OCI-LY7 (cell line): ENCODE data around the gene HPSE2. TPM values are rescaled to one million over a fixed set of nuclear protein-coding genes. Genes with fewer than 3 reads are reported as not detected.

ENCODE experiments used
- BruUV-seq: library from RNA; stranded (reverse); fragments of 400-500 nt; replicated peaks from 2 replicates; lab custom pipeline; 2021; lab: Mats Ljungman, UMichigan
- CTCF ChIA-PET: fragments of 300-600 bp; sonication (Branson Sonifier 250); formaldehyde crosslinking; loops from one replicate; lab custom pipeline; 2022; ENCODE audit warnings: antibody characterized with exemption; ENCODE audit not compliant: unreplicated experiment; lab: Charles Lee
- POLR2A ChIA-PET: fragments of 300-600 bp; sonication (Branson Sonifier 250); formaldehyde crosslinking; loops from one replicate; lab custom pipeline; 2022; ENCODE audit warnings: antibody characterized with exemption; lab: Charles Lee
- DNase-seq: peaks from one replicate; pipeline ENCODE4 v3.0.0-alpha.2; 2015; ENCODE audit warnings: low spot score
- H2AFZ ChIP-seq: fragments of 200-600 bp; sonication (generic), shearing (Covaris generic); 2 replicates; pipeline ENCODE4 v1.6.1; 2014; ENCODE audit warnings: mild to moderate bottlenecking, antibody characterized with exemption, low read length, moderate library complexity
- H3K27ac ChIP-seq: fragments of 200-600 bp; sonication (generic); 2 replicates; pipeline ENCODE4 v1.5.1; 2014; ENCODE audit warnings: mixed run types, low read depth, mild to moderate bottlenecking, moderate library complexity, low read length, inconsistent platforms; ENCODE audit not compliant: poor library complexity, severe bottlenecking
- H3K36me3 ChIP-seq: fragments of 200-600 bp; sonication (generic); 2 replicates; pipeline ENCODE4 v1.6.1; 2014; ENCODE audit warnings: mild to moderate bottlenecking, antibody characterized with exemption, low read length, moderate library complexity, mixed read lengths; ENCODE audit not compliant: insufficient read depth
- H3K4me1 ChIP-seq: fragments of 200-600 bp; sonication (generic); 2 replicates; pipeline ENCODE4 v1.5.1; 2014; ENCODE audit warnings: mild to moderate bottlenecking, low read length; ENCODE audit not compliant: insufficient read depth, poor library complexity, severe bottlenecking
- H3K4me2 ChIP-seq: fragments of 200-600 bp; sonication (generic); 2 replicates; pipeline ENCODE4 v1.6.1; 2014; ENCODE audit warnings: mild to moderate bottlenecking, low read length
- H3K4me3 ChIP-seq: fragments of 200-600 bp; sonication (generic); 2 replicates; pipeline ENCODE4 v1.5.1; 2014; ENCODE audit warnings: mild to moderate bottlenecking, low read depth, low read length; ENCODE audit not compliant: poor library complexity, severe bottlenecking
- H3K79me2 ChIP-seq: fragments of 200-600 bp; sonication (generic); 2 replicates; pipeline ENCODE4 v1.6.1; 2016; ENCODE audit warnings: low read depth, mild to moderate bottlenecking, low read length, moderate library complexity, mixed read lengths; ENCODE audit not compliant: insufficient read depth
- H3K9me2 ChIP-seq: fragments of 200-600 bp; sonication (generic); 2 replicates; pipeline ENCODE4 v1.6.1; 2016; ENCODE audit warnings: mild to moderate bottlenecking, low read length, mixed read lengths; ENCODE audit not compliant: insufficient read depth
- H3K9me3 ChIP-seq: fragments of 200-600 bp; sonication (generic); 2 replicates; pipeline ENCODE4 v1.6.1; 2014; ENCODE audit warnings: mild to moderate bottlenecking, mixed run types, low read length, mixed read lengths
- H4K20me1 ChIP-seq: fragments of 200-600 bp; sonication (generic); 2 replicates; pipeline ENCODE4 v1.6.1; 2014; ENCODE audit warnings: mild to moderate bottlenecking, antibody characterized with exemption, low read length, moderate library complexity, mixed read lengths; ENCODE audit not compliant: insufficient read depth
- EZH2phosphoT487 ChIP-seq: fragments of 200-600 bp; sonication (generic); IDR thresholded peaks from 2 replicates; pipeline ENCODE4 v1.6.1; 2018; ENCODE audit warnings: low read depth, borderline replicate concordance, mild to moderate bottlenecking, mixed run types, antibody characterized with exemption, low read length, moderate library complexity, mixed read lengths
- intact Hi-C: fragments of 100-400 bp; cut with micrococcal nuclease; formaldehyde crosslinking; loops from one replicate; pipeline ENCODE4 v1.10.0; 2022; ENCODE audit not compliant: unreplicated experiment
- total RNA-seq, 2 experiments: library from RNA; depleted of rRNA in 1 of 2; stranded (reverse); fragments of >200 nt in 1 of 2; shearing (Covaris generic) in 1 of 2; gene quantifications; 2 replicates each; pipeline ENCODE4 v1.2.3, GENCODE V29; 2014 to 2022
- TF ChIP-seq, protein P1 (sequence below): fragments of 200-600 bp; sonication (generic); conservative IDR thresholded peaks from 2 replicates; pipeline ENCODE4 v1.5.1; 2014; ENCODE audit warnings: mild to moderate bottlenecking, antibody characterized with exemption, low read length, moderate library complexity, mixed read lengths

The HPSE2 gene
- total RNA-seq, 2 experiments from 2014 or later = not detected

DNA sequence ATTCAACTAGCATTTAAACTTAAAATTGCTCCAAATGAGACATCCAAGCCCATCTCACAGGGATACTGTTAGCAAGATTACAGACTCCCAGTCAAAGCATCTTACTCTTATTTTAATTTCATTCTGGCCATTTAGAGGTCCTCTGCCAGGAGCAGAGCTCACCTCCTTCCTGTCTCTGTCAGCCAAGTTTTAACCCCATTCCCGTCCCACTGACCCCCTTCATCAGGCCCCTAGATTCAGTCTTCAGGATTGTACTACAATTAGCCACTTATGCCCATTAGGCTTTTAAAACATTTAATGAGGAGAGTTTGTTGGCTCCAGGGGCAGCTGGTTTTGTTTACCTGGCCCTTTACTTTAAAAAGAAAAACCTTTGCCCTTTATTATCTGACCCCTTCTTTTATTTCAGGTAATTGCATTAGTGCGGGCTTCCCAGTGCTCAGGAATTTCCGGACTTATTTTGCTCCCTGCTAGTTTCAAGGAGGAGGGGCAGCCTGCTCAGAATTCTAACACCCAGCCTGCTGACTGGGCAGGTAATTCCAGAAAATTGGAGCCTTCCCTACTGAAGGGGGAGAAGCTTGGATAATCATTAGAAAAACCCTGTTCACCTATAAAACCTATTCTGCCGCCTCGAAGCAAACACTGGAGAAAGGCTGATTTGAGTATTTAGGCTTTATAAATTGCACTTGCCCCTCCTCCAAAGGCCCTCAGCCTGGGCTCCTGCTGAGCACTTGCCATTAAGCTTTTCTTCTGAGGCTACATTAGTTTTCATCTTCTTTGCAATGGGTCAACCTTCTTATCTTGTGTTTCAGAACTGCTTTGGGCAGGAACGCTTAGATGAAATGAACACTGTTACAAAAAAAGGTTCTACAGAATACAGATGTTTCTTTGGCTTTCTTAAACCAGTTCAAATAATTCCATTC lies 588.4 kb downstream of the HPSE2 start:
- H3K27ac ChIP-seq = no peak overlapping the region
- H3K9me3 ChIP-seq = no peaks in the 10 kb centered on the region
- no peak overlapping the region for H3K4me3 ChIP-seq
- intact Hi-C loops = no loop called here
- H2AFZ ChIP-seq = no peak overlapping the region
- POLR2A ChIA-PET = no interaction called here
- TF ChIP-seq, protein P1, sequence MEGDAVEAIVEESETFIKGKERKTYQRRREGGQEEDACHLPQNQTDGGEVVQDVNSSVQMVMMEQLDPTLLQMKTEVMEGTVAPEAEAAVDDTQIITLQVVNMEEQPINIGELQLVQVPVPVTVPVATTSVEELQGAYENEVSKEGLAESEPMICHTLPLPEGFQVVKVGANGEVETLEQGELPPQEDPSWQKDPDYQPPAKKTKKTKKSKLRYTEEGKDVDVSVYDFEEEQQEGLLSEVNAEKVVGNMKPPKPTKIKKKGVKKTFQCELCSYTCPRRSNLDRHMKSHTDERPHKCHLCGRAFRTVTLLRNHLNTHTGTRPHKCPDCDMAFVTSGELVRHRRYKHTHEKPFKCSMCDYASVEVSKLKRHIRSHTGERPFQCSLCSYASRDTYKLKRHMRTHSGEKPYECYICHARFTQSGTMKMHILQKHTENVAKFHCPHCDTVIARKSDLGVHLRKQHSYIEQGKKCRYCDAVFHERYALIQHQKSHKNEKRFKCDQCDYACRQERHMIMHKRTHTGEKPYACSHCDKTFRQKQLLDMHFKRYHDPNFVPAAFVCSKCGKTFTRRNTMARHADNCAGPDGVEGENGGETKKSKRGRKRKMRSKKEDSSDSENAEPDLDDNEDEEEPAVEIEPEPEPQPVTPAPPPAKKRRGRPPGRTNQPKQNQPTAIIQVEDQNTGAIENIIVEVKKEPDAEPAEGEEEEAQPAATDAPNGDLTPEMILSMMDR = no peak
- no peak for TF ChIP-seq EZH2phosphoT487
- DNase-seq = no peak
- no peaks in the 10 kb centered on the region for H3K79me2 ChIP-seq
- no TSS peak for BruUV-seq
- H3K4me2 ChIP-seq = no peak overlapping the region
- no peaks in the 10 kb centered on the region for H3K36me3 ChIP-seq
- no peaks in the 10 kb centered on the region for H3K9me2 ChIP-seq
- no peaks in the 10 kb centered on the region for H4K20me1 ChIP-seq
- CTCF ChIA-PET = no interaction called here
- no peaks in the 10 kb centered on the region for H3K4me1 ChIP-seq

DNA sequence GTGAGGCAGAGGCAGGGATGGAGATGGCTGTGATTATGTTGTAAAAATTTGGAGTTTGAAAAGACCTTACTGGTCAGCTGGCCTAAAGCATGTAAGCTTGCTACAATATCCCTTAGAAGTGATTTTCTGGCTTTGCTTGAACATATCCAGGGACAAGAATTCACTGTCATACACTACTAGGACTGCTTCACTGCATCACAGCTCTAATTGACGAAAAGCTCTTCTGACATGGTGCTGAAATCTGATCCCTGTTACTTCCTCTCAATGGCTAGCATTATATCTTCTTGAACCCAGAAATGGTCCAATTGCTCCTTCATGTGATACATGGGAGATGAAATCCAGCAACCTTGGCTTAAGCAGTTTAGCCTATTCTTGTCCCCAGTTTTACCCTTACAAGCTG lies 591.2 kb downstream of the HPSE2 start:
- H3K4me2 ChIP-seq = no peak overlapping the region
- no peak for TF ChIP-seq EZH2phosphoT487
- TF ChIP-seq, protein P1 = no peak
- H3K9me3 ChIP-seq = no peaks in the 10 kb centered on the region
- H3K4me1 ChIP-seq = no peaks in the 10 kb centered on the region
- no peak overlapping the region for H3K4me3 ChIP-seq
- POLR2A ChIA-PET = interaction anchor here (0.5 kb wide), 1 partner anchor 520 kb away, joined by 4 read pairs; no protein-coding TSS in a partner anchor
- no peak overlapping the region for H2AFZ ChIP-seq
- H4K20me1 ChIP-seq = no peaks in the 10 kb centered on the region
- no TSS peak for BruUV-seq
- H3K79me2 ChIP-seq = no peaks in the 10 kb centered on the region
- CTCF ChIA-PET = no interaction called here
- no peak for DNase-seq
- H3K27ac ChIP-seq = no peak overlapping the region
- intact Hi-C loops = no loop called here
- H3K9me2 ChIP-seq = no peaks in the 10 kb centered on the region
- H3K36me3 ChIP-seq = no peaks in the 10 kb centered on the region

DNA sequence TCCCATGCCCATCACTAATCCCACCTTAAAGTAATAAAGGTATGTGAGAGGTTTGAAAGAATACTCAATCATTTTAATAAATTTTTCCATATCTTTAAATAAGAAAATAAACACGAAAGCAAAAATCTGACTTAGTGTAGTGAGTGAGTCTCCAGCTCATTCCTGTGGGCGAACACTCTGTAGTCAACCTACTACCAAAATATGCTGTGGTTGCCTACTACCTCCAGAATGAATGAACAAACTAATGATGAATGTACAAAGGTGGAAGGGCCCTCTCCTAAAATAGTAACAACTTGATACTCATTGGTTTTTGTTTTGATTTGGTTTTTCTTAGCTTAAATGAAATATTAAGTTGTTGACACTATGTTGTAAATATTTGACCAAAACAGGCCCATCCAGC lies 593.4 kb downstream of the HPSE2 start:
- Histone ChIP-seq H3K9me3 (no peaks in the 10 kb centered on the region), H3K79me2 (no peaks in the 10 kb centered on the region), H3K36me3 (no peaks in the 10 kb centered on the region), H3K4me2 (no peak overlapping the region), H2AFZ (no peak overlapping the region), H3K4me3 (no peak overlapping the region), H3K9me2 (no peaks in the 10 kb centered on the region), H3K27ac (no peak overlapping the region), H3K4me1 (no peaks in the 10 kb centered on the region), H4K20me1 (no peaks in the 10 kb centered on the region)
- TF ChIP-seq, protein P1 = no peak
- no peak for TF ChIP-seq EZH2phosphoT487
- ChIA-PET POLR2A (interaction anchor here (1.4 kb wide), 1 partner anchor 30 kb away, joined by 3 read pairs; no protein-coding TSS in a partner anchor), CTCF (no interaction called here)
- intact Hi-C loops = no loop called here
- no TSS peak for BruUV-seq
- DNase-seq = no peak
